HUES6 (cell line): Measurements from ENCODE around the gene IGSF9B.

Source experiments
- H3K27ac ChIP-seq: 2 replicates; pipeline ENCODE4 v1.7.0; 2013; ENCODE audit warnings: low read depth, mild to moderate bottlenecking, low read length, inconsistent platforms
- H3K27me3 ChIP-seq: 2 replicates; pipeline ENCODE4 v1.6.1; 2013; ENCODE audit warnings: low read length; ENCODE audit not compliant: control insufficient read depth, insufficient read depth
- H3K36me3 ChIP-seq: 2 replicates; pipeline ENCODE4 v1.6.1; 2013; ENCODE audit warnings: low read length; ENCODE audit not compliant: control insufficient read depth, insufficient read depth
- H3K4me1 ChIP-seq: 2 replicates; pipeline ENCODE4 v1.6.1; 2013; ENCODE audit warnings: low read length; ENCODE audit not compliant: control insufficient read depth, insufficient read depth
- H3K4me3 ChIP-seq: 2 replicates; pipeline ENCODE4 v1.5.1; 2013; ENCODE audit warnings: low read depth, low read length
- H3K9ac ChIP-seq: one replicate; pipeline ENCODE4 v1.6.1; 2013; ENCODE audit warnings: mild to moderate bottlenecking, low read length
- H3K9me3 ChIP-seq: 2 replicates; pipeline ENCODE4 v1.6.1; 2013; ENCODE audit warnings: low read depth, low read length; ENCODE audit not compliant: control insufficient read depth, insufficient read depth

The IGSF9B gene

DNA sequence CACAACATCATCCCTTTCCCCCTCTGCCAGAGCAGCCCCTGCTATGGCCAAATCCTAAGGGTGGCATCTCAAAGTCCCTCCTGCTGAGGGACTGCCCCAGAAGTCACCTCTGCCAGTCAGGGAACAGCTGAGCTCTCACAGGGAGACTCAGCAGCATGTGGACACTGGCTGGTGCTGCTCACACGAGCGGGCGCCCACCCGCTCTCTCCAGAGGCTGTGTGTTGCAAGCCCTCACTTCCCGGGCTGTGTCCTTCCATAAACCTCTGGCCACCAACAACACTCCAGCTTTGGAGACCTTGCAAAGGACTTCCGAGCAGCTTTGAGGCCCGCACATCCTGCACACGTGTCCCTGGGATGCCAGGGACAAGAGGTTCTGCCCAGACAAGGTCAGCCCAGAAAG lies 2.8 kb downstream of the IGSF9B start:
- H3K4me3 ChIP-seq, result no peak overlapping the region
- no peaks in the 10 kb centered on the region for H3K9me3 ChIP-seq
- peaks cover 67% of the 10 kb centered on the region for H3K4me1 ChIP-seq
- peaks cover 52% of the 10 kb centered on the region for H3K27me3 ChIP-seq
- H3K36me3 ChIP-seq, result no peaks in the 10 kb centered on the region
- no peak overlapping the region for H3K27ac ChIP-seq
- no peak overlapping the region for H3K9ac ChIP-seq

DNA sequence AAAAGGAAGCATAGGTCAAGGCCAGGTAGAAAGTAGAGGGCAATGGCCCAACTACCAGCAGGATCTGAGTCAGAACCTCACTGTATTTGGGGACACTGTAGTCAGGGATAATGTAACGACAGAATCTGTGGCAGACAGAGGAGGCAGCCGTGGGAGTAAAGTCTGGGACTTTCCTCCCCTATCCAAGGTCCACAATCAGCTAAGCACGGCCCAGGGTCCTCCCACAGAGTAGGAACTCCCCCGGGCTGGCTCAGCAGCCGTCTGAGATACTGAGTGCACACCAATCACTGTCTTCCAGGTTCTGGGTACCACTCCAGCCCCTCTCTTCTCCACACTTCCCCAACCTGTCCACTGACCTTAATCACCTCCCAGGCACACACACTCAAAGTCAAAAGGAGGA lies 3.2 kb downstream of the IGSF9B start:
- Histone ChIP-seq H3K27me3 (peaks cover 47% of the 10 kb centered on the region), H3K36me3 (no peaks in the 10 kb centered on the region), H3K4me3 (no peak overlapping the region), H3K9ac (no peak overlapping the region), H3K4me1 (peaks cover 72% of the 10 kb centered on the region), H3K27ac (no peak overlapping the region), H3K9me3 (no peaks in the 10 kb centered on the region)

DNA sequence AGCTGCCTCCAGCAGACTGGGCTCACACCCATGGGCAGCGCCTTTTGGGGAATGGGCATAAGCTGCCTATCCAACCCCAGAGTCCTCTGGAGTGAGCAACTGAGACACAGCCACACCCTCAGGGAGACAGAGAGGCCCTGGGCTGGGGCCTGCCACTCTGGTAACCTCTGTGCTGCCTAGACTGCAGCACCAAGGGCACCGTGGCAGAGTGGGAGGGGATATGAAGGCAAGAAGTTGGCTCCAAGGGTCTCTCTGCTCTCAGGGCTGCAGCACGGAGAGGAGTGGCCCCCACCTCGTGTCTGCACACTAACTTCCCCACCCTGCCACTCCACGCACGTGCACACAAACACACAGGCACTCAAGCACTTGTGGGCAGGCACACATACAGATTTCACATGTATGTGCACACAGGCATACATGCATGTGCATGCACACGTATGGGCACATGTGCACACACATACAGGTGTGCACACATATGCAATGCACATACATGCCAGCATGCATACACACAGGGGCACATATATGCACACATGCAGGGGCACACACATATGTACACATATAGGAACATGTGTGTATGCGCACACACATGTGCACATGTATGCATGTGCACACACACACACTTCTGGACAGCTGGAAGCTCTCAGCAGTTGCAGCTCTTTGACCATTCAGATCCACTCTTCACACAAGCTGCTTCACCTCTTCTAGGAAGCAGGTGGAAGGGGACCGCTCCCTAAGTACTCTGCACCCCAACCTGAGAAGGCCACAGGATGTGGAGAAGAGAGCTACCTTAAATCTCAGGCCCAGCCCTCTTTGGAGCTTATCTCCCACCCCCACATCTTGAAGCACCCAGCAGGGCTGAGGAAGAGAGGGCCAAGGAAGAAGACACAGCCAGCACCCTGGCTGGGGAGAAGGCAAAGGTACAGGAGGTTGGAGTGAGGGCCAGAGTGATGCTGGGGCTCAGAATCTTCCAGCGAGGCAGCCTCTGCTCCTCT lies 4.3 kb downstream of the IGSF9B start:
- no peak overlapping the region for H3K9ac ChIP-seq
- H3K27ac ChIP-seq, result no peak overlapping the region
- no peaks in the 10 kb centered on the region for H3K36me3 ChIP-seq
- no peak overlapping the region for H3K4me3 ChIP-seq
- H3K27me3 ChIP-seq, result peaks cover 37% of the 10 kb centered on the region
- H3K9me3 ChIP-seq, result no peaks in the 10 kb centered on the region
- H3K4me1 ChIP-seq, result peaks cover 75% of the 10 kb centered on the region

DNA sequence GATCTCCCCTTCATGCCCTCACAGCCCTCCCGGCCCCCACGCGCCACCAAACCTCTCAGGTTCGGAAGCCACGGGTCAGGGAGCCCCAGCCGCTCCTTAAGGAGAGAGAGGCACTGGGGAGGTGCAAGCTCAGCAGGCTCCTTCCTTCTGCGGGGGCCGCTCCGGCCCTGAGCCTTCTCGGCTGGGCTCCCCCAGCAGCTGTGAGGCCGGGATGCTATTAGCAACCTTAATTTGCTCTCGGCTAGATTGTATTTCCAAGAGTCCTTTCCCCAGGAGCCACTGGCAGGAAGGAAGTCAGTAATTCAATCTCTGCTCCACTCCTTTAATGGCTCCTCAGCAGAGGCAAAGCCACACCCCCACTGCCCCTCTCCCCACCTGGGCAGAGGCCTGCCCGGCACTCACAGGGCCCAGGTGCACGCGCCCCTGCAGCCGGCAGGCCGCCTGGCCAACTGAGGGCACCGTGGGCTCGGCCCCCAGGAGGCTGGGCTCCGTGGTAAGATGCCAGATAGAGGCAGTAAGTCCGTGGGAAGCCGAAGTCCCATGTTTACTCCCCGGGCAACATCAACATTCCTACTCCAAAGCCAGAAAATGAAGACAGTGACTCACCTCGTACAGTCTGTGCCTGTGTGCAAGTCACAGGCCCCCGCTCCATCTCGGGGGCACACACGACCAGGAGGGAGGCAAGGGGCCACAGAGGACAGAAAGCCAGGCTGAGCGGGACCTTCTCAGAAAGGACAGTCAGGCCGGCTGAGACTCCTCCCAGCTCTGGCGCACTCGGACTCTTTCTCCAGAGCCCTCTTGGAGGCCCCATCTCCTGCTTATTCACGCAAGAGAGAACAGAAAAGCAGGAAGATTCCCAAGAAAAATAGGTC lies 5.2 kb downstream of the IGSF9B start:
- peak overlapping the region; percentile 16 for H3K9ac ChIP-seq
- H3K27me3 ChIP-seq, result peaks cover 34% of the 10 kb centered on the region
- H3K27ac ChIP-seq, result no peak overlapping the region
- no peaks in the 10 kb centered on the region for H3K36me3 ChIP-seq
- H3K9me3 ChIP-seq, result no peaks in the 10 kb centered on the region
- H3K4me3 ChIP-seq, result peak overlapping the region; percentile 50
- H3K4me1 ChIP-seq, result peaks cover 82% of the 10 kb centered on the region

DNA sequence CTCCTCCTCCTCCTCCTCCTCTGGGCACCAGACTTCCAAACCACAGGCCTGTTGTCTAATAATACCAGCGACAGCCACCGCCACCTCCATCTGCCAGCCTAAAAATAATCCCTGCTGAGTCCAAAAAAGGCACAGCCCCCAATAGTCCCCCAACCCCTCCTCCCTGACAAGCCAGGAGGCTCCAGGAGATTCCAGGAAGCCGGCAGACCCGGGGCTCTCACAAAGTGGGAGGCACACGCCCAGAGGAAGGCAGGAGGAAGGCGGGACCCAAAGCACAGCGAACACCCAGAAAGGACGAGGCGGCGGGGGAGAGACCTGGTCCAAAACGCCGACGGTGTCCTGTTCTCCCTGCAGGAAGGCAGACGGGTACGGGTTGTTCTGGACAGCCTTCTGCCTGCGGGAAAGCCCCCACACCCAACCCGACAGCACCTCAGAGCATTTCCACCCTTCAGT lies 5.9 kb downstream of the IGSF9B start:
- Histone ChIP-seq H3K4me3 (peak overlapping the region; percentile 50), H3K9ac (peak overlapping the region; percentile 16), H3K36me3 (0 out of 2 replicates have a peak, but pooled peaks cover under 1% of the 10 kb centered on the region), H3K9me3 (no peaks in the 10 kb centered on the region), H3K4me1 (peaks cover 88% of the 10 kb centered on the region), H3K27ac (no peak overlapping the region), H3K27me3 (peaks cover 29% of the 10 kb centered on the region)

DNA sequence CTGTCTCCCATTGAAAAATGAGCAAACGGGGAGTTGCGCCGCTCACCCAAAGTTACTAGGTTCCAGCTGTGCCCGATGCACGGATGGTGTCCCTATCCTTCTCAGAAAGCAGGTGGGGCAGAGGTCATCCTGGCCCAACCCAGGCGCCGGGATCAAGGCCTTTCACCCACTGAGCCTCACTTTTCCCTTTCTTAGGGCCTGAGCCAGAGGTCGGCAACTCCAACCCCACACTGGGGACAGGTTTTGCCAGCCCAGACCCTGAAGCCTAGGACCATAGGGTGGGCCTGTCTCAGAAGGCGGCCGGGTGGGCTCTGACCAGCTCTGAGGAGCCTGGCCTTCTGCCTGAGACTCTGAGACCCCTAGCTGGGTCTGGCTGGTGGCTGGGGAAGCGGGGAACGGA lies 6.3 kb downstream of the IGSF9B start:
- Histone ChIP-seq H3K4me1 (peaks cover 92% of the 10 kb centered on the region), H3K27me3 (peaks cover 25% of the 10 kb centered on the region), H3K9me3 (no peaks in the 10 kb centered on the region), H3K27ac (no peak overlapping the region), H3K4me3 (peak overlapping the region; percentile 50; the same call in 1 of the 2 replicates), H3K36me3 (peaks cover 5% of the 10 kb centered on the region; the same call in 1 of the 2 replicates), H3K9ac (no peak overlapping the region)

DNA sequence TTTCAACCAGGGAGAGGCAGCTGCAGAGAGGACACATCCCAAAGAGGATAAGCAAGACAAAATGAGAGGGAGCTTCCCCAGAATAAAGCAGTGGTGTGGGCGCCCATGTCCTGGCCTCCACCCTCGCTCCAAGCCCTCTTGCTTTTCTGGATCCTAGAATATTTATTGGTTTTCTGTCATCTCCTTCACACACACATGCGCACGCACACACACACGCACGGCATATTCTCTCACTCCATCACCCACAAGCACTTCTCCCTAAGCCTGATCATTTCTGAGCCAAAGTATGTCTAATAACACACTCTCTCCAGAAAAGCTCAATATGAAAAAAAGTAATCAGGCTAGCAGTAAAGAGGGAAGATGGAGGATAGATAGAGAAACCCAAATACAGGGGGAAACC lies 7.6 kb downstream of the IGSF9B start:
- peaks cover 12% of the 10 kb centered on the region for H3K27me3 ChIP-seq
- 0 out of 2 replicates have a peak overlapping the region, but pooled peaks have one; percentile 7 for H3K27ac ChIP-seq
- peak overlapping the region; percentile 21 for H3K9ac ChIP-seq
- peaks cover 17% of the 10 kb centered on the region; the same call in 1 of the 2 replicates for H3K36me3 ChIP-seq
- no peaks in the 10 kb centered on the region for H3K9me3 ChIP-seq
- H3K4me1 ChIP-seq, result peaks cover 86% of the 10 kb centered on the region
- no peak overlapping the region for H3K4me3 ChIP-seq

DNA sequence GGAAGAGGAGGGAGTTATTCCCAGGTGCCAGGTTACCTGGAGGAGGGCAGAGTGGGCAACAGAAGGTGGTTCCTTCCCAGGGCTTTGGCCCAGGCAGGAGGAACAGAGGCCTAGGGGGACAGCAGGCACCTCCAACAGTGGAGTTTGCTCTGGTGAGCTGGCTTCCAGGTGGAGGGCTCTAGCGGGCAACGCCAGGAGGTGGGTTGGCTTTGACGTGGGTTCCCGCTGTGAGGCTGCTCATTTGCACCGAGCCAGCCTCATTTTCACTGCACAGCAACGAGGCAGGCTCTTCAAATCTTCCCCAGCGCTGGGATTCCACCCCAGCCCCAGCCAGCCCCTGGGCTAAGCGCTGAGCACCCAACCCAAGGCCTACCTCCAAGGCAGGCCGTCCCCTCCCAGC lies 8.1 kb downstream of the IGSF9B start:
- Histone ChIP-seq H3K4me1 (peaks cover 83% of the 10 kb centered on the region), H3K27me3 (peaks cover 8% of the 10 kb centered on the region), H3K27ac (0 out of 2 replicates have a peak overlapping the region, but pooled peaks have one; percentile 7), H3K9ac (peak overlapping the region; percentile 21), H3K36me3 (peaks cover 20% of the 10 kb centered on the region; the same call in 1 of the 2 replicates), H3K9me3 (no peaks in the 10 kb centered on the region), H3K4me3 (peak overlapping the region; percentile 18)

DNA sequence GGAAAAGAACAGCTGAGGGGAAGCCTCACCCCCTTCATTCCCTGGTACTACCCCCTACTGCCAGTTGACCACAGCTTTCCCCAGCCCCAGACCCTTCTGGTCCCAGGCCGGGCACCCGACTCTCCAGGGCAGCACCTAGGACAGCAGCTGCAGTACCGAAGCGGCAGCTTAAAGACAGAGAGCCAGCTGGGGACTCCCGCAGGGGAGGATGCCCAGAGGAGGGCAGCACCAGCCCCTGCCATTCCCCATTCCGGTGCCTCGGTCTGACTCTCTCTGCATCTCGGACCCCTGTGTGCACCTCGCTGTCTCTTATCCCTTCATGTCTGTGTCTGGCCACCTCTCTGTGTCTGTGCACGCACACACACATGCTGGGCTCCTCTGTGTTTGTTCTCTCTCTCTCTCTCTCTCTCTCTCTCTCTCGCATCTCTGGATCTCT lies 9.4 kb downstream of the IGSF9B start:
- Histone ChIP-seq H3K4me1 (peaks cover 70% of the 10 kb centered on the region), H3K4me3 (peak overlapping the region; percentile 1; the same call in 1 of the 2 replicates), H3K27me3 (no peaks in the 10 kb centered on the region), H3K36me3 (peaks cover 20% of the 10 kb centered on the region; the same call in 1 of the 2 replicates), H3K9me3 (no peaks in the 10 kb centered on the region), H3K9ac (no peak overlapping the region), H3K27ac (no peak overlapping the region)

DNA sequence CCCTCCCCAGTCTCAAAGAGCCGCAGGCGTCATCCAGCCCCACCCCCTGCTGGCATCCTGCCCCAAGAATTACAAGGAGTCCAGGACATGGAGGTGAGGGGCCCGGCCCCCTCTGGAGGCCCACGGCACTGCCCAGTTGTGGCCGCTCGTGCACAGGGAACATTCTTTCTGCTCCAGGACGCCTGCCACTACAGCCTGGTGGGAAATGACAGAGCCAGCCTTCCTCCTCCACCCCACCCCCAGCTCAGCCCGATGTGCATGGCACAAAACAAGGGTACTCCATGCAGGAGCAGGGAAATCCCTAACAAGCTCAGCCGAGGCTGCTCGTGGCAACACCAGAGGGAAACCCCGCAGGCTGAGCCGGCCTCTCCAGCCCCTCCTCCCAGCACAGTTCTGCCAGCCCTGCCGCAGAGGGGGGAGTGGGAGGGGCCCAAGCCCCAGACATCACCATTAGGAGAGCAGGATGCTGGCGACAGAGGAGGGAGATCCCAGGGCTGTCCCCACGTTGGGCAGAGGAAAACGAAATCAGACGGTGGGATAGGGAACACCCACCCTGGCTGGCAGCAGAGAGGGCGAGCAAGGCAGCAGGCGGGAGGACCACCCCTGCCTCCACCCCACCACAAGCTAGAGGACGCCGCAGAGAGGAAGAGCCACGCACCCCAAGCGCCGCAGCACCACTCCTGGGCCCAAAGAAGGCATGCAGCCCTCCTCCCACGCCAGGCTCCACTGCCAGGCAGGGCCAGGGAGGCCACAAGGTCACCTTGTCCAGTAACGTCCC lies 10.0 kb downstream of the IGSF9B start:
- no peak overlapping the region for H3K27ac ChIP-seq
- no peak overlapping the region for H3K9ac ChIP-seq
- H3K27me3 ChIP-seq, result no peaks in the 10 kb centered on the region
- H3K9me3 ChIP-seq, result no peaks in the 10 kb centered on the region
- H3K4me1 ChIP-seq, result peaks cover 64% of the 10 kb centered on the region
- peaks cover 20% of the 10 kb centered on the region; the same call in 1 of the 2 replicates for H3K36me3 ChIP-seq
- no peak overlapping the region for H3K4me3 ChIP-seq
